MCF 10A (cell line): ENCODE data around the gene SKA1. TPM values are rescaled to one million over a fixed set of nuclear protein-coding genes. Genes with fewer than 3 reads are reported as not detected.

Source experiments
- BruUV-seq: library from RNA; stranded (reverse); fragments of 400-500 nt; replicated peaks from 2 replicates; lab custom pipeline; 2021; lab: Mats Ljungman, UMichigan
- CTCF ChIA-PET: fragments of 300-600 bp; sonication (Branson Sonifier 250); formaldehyde crosslinking; extraction: SDS; loops from one replicate; lab custom pipeline; 2021; ENCODE audit warnings: antibody characterized with exemption, inconsistent platforms; lab: Yijun Ruan, JAX
- POLR2A ChIA-PET: fragments of 300-600, 350-650 bp; sonication (Branson Sonifier 250); formaldehyde crosslinking; extraction: SDS; loops from one replicate; lab custom pipeline; 2020; ENCODE audit warnings: antibody characterized with exemption, inconsistent platforms; lab: Yijun Ruan, JAX
- DNase-seq: peaks from one replicate; pipeline ENCODE4 v3.0.0-alpha.2; 2018; ENCODE audit not compliant: unreplicated experiment
- H3K27ac Mint-ChIP-seq: one replicate; pipeline ENCODE4 v1.8.0; 2022; ENCODE audit warnings: mild to moderate bottlenecking, low read depth, mixed read lengths; ENCODE audit not compliant: unreplicated experiment
- H3K27me3 Mint-ChIP-seq: one replicate; pipeline ENCODE4 v1.8.0; 2022; ENCODE audit warnings: mixed read lengths; ENCODE audit not compliant: insufficient read depth, unreplicated experiment
- H3K36me3 Mint-ChIP-seq: one replicate; pipeline ENCODE4 v1.8.0; 2022; ENCODE audit warnings: mild to moderate bottlenecking, moderate library complexity, mixed read lengths; ENCODE audit not compliant: insufficient read depth, unreplicated experiment
- H3K4me1 Mint-ChIP-seq: one replicate; pipeline ENCODE4 v1.8.0; 2022; ENCODE audit warnings: mixed read lengths; ENCODE audit not compliant: insufficient read depth, unreplicated experiment
- H3K4me3 Mint-ChIP-seq: one replicate; pipeline ENCODE4 v1.8.0; 2022; ENCODE audit warnings: mild to moderate bottlenecking, moderate library complexity, mixed read lengths; ENCODE audit not compliant: unreplicated experiment
- H3K9me3 Mint-ChIP-seq: one replicate; pipeline ENCODE4 v1.8.0; 2022; ENCODE audit warnings: mixed read lengths; ENCODE audit not compliant: unreplicated experiment
- intact Hi-C: fragments of 100-400 bp; cut with micrococcal nuclease; formaldehyde crosslinking; loops from 2 replicates; pipeline ENCODE4 v1.14.1; 2022
- total RNA-seq: library from RNA; stranded (reverse); gene quantifications from 2 replicates; pipeline ENCODE4 v1.2.3, GENCODE V29; 2022
- TF ChIP-seq, protein P1 (sequence below): fragments of 200-600 bp; IDR thresholded peaks from one replicate; pipeline ENCODE4 v1.8.0; 2022; ENCODE audit warnings: antibody characterized with exemption, mild to moderate bottlenecking; ENCODE audit not compliant: unreplicated experiment

The SKA1 gene
- total RNA-seq, 1 experiment from 2014 or later, result 18.7 TPM

DNA sequence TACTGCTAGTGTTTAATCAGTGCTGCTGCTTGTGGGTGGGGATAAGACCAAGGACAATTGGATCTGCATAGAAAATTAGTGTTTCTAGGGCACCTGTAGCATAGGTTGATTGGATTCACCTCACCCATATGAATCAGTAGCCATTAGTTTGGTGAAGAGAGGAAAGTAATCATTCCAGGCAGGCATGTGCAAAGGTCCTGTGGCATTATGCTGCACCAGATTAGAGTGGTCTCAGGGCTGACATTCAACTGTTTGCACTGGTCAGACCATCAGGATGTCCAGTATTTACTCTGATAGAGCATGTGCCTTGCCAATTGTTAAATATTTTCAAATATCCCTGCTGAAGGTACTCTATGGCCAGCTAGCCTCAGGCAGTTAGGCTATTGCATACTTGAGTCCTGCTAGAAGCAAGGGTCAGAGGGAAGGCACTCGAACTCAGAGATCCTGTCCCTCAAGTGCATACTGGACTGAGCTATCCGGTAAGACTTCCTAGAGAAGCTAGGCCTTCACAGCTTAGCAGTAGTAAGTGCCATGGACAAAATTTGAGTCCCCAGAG, 64.7 kb downstream of the SKA1 start:
- no TSS peak for BruUV-seq
- Mint-ChIP-seq H3K36me3 (no peaks in the 10 kb centered on the region), H3K27me3 (no peaks in the 10 kb centered on the region), H3K4me1 (no peaks in the 10 kb centered on the region), H3K27ac (no peak overlapping the region), H3K9me3 (peaks cover 1% of the 10 kb centered on the region), H3K4me3 (no peak overlapping the region)
- TF ChIP-seq, protein P1, sequence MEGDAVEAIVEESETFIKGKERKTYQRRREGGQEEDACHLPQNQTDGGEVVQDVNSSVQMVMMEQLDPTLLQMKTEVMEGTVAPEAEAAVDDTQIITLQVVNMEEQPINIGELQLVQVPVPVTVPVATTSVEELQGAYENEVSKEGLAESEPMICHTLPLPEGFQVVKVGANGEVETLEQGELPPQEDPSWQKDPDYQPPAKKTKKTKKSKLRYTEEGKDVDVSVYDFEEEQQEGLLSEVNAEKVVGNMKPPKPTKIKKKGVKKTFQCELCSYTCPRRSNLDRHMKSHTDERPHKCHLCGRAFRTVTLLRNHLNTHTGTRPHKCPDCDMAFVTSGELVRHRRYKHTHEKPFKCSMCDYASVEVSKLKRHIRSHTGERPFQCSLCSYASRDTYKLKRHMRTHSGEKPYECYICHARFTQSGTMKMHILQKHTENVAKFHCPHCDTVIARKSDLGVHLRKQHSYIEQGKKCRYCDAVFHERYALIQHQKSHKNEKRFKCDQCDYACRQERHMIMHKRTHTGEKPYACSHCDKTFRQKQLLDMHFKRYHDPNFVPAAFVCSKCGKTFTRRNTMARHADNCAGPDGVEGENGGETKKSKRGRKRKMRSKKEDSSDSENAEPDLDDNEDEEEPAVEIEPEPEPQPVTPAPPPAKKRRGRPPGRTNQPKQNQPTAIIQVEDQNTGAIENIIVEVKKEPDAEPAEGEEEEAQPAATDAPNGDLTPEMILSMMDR, result no peak
- intact Hi-C loops, result no loop called here
- ChIA-PET POLR2A (no interaction called here), CTCF (no interaction called here)
- DNase-seq, result no peak

DNA sequence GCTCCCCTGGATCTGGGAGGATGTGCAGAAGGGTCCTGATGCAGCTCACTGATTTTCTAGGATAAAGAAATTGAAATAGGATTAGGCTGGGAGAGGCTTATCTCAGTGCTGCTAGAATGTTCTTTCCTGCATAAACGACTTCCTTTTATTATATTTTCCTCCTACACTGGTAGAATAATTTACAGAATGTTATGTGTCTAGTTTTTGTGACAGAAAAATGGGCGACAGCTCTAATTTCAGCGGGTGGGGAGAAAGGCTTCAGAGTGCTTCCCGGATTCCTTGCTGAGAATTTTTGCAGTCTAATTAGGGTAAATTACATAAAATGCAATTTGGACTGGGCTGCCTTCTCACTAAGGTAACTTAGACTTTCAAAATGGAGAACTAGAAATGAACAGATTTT, 66.2 kb downstream of the SKA1 start:
- no peaks in the 10 kb centered on the region for H3K27me3 Mint-ChIP-seq
- H3K9me3 Mint-ChIP-seq, result peaks cover 11% of the 10 kb centered on the region
- intact Hi-C loops, result no loop called here
- H3K27ac Mint-ChIP-seq, result no peak overlapping the region
- H3K36me3 Mint-ChIP-seq, result no peaks in the 10 kb centered on the region
- BruUV-seq, result no TSS peak
- TF ChIP-seq, protein P1, result no peak
- no peak for DNase-seq
- no peak overlapping the region for H3K4me3 Mint-ChIP-seq
- ChIA-PET CTCF (interaction anchor here (0.5 kb wide), 1 partner anchor 460 kb away, joined by 3 read pairs; no protein-coding TSS in a partner anchor), POLR2A (no interaction called here)
- H3K4me1 Mint-ChIP-seq, result no peaks in the 10 kb centered on the region

DNA sequence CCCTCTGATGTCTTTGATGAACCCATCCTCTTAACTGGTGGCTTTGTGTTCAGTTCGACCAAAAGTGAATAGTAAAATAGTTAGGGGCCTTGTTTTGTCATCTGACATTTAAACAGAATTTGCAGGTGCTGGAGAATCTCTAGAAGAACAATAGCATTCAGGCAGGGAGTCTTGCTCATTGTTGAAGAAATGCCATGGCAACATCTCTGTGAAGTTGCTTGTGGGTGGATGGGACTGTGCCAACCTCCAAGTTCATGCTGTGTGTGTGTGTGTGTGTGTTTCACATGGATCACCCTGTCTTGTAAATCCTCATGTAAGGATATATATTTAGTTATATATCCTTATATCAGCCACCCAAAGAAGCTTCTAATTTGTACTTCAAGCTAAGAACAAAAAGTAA, 66.7 kb downstream of the SKA1 start:
- no peak for DNase-seq
- H3K4me1 Mint-ChIP-seq, result no peaks in the 10 kb centered on the region
- TF ChIP-seq, protein P1, result no peak
- no peaks in the 10 kb centered on the region for H3K36me3 Mint-ChIP-seq
- POLR2A ChIA-PET, result no interaction called here
- intact Hi-C loops, result no loop called here
- H3K4me3 Mint-ChIP-seq, result no peak overlapping the region
- H3K27ac Mint-ChIP-seq, result no peak overlapping the region
- CTCF ChIA-PET, result interaction anchor here (0.7 to 1.9 kb wide), 3 partner anchors 13 to 84 kb away, joined by 3 to 9 read pairs (median 3); no protein-coding TSS in a partner anchor
- no peaks in the 10 kb centered on the region for H3K27me3 Mint-ChIP-seq
- no TSS peak for BruUV-seq
- peaks cover 11% of the 10 kb centered on the region for H3K9me3 Mint-ChIP-seq

Other genes with a start within 250 kb of the SKA1 start
- gene MYO5B, start 179.9 kb upstream of the SKA1 start, total RNA-seq, result 25.9 and 26.7 TPM in 2 replicates
- gene CFAP53, start 108.6 kb upstream of the SKA1 start, total RNA-seq, result 2.2 and 5.0 TPM in 2 replicates
- 203 and 227 TPM in 2 replicates for gene MBD1, start 93.5 kb upstream of the SKA1 start, total RNA-seq
- gene CXXC1, start 87.4 kb upstream of the SKA1 start, total RNA-seq, result 65.1 and 85.4 TPM in 2 replicates
- gene MAPK4, start 185.0 kb downstream of the SKA1 start, total RNA-seq, result 0.21 TPM in 1 of 2 replicates, not detected in the other